Uterus (tissue), 2 donors: ENCODE measurements around the gene CRTC2.

Experiments used
- POLR2A ChIP-seq, 2 donors: fragments of 450-650 bp; IDR thresholded peaks; one replicate each; pipeline ENCODE4 v1.6.1; 2016; ENCODE audit warnings: antibody characterized with exemption in 2 of 2, mild to moderate bottlenecking in 1 of 2, moderate library complexity in 1 of 2
- TF ChIP-seq, protein P1 (sequence below), 4 experiments: fragments of 200-600 bp in 2 of 4; fragments of 450-650 bp in 2 of 4; sonication (generic) in 2 of 4; IDR thresholded peaks; one replicate each; pipeline ENCODE4 v1.5.1; 2016 to 2019; ENCODE audit warnings: antibody characterized with exemption in 4 of 4, mild to moderate bottlenecking in 2 of 4, moderate library complexity in 1 of 4

DNA sequence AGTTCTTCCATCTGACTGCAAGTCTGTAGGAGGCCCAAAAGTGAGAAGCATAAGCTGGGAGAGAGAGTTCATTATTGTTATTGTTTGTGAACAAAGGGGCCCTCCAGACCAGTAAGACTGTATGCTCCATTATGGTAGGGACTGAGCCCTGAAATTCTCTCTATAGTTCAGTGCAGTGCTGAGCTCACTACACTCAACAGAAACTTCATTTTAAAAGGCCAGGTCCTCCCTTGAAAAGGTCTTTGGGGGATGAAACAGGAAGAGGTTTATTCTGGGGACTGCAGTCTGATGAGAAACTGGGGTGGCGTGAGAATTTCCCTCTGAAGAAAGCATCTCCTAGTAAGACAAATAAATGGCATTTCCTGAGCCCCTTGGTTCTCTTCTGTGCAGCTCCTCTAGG is 30.2 kb downstream of the CRTC2 start:
- no peak for TF ChIP-seq POLR2A (IDR thresholded peaks at IDR 0.05)
- TF ChIP-seq, protein P1, sequence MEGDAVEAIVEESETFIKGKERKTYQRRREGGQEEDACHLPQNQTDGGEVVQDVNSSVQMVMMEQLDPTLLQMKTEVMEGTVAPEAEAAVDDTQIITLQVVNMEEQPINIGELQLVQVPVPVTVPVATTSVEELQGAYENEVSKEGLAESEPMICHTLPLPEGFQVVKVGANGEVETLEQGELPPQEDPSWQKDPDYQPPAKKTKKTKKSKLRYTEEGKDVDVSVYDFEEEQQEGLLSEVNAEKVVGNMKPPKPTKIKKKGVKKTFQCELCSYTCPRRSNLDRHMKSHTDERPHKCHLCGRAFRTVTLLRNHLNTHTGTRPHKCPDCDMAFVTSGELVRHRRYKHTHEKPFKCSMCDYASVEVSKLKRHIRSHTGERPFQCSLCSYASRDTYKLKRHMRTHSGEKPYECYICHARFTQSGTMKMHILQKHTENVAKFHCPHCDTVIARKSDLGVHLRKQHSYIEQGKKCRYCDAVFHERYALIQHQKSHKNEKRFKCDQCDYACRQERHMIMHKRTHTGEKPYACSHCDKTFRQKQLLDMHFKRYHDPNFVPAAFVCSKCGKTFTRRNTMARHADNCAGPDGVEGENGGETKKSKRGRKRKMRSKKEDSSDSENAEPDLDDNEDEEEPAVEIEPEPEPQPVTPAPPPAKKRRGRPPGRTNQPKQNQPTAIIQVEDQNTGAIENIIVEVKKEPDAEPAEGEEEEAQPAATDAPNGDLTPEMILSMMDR (IDR thresholded peaks at IDR 0.05): no peak
